ENCODE results near the gene SAE1.
"Not testable (repeated sequence)": the region's sequence is repeated elsewhere in the genome, so short reads cannot be mapped to it uniquely, and the experiment has no call there.

Gene SAE1

DNA sequence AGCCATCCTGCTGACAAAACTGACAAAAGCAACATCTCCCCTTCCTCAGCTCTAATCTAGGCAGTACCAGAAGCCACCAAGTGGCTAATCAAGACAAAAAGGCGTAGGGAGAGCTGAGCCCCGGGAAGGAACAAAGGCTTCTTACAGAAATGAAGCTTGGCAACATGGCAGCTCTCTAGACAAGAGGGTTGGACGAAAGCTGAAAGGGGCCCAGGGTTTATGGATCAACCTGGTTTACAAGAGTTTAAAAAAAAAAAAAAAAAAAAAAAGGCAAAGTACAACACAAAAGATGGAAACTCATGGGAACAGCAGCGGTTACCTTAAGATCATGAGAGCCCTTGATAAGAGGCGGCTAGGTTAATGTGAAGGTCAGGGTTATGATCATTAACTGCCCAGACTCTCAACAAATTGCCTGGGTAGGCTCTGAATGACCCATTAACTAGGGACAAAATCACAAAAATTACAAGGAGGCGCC lies 31.0 kb upstream of the SAE1 start:
- Mint-ChIP-seq H3K9me3 (no peaks in the 10 kb centered on the region), H3K27ac (peak overlapping the region; percentile 48 to 88), H3K27me3 (no peaks in the 10 kb centered on the region), H3K4me3 (no peak overlapping the region), H3K4me1 (peaks cover 78% of the 10 kb centered on the region)
- ATAC-seq (no peak), DNase-seq (no peak)

DNA sequence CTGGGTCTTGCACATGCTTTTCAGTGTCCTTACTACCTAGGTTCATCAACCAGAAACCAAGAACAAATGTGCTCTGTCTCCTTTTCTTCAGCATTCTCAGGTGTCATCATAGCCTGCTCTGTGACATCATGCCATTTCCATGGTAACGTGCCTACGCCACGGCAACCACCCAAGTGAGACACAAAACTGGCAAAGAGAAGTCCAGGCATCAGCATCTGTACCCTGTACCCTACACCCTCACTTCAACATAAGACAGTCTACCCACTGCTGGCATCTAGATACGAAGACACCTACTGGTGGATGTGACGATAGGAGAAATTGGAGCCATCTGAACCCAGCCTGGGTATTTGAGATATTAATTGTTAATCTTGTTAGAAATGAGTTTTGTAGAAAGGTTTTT lies 30.3 kb upstream of the SAE1 start:
- H3K27me3 Mint-ChIP-seq = no peaks in the 10 kb centered on the region
- H3K4me3 Mint-ChIP-seq = no peak overlapping the region
- peak; percentile 52 for ATAC-seq
- peaks cover 77% of the 10 kb centered on the region for H3K4me1 Mint-ChIP-seq
- no peaks in the 10 kb centered on the region for H3K9me3 Mint-ChIP-seq
- peak overlapping the region in 1 of 2 donors; percentile 93 for H3K27ac Mint-ChIP-seq
- DNase-seq = peak in 1 of 2 donors; percentile 45

DNA sequence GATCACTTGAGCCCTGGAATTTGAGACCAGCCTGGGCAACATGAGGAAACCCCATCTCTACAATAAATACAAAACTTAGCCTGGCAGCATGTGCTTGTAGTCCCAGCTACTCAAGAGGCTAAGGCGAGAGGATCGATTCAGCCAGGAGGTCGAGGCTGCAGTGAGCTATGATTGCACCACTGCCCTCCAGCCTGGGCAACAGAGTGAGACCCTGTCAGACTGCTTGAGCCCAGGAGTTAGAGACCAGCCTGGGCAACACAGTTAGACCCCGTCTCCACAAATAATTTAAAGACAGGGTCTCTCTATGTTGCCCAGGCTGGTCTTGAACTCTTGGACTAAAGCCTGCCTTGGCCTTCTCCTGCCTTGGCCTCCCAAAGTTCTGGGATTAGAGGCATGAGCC lies 29.5 kb upstream of the SAE1 start:
- not testable (repeated sequence) for ATAC-seq, H3K4me3 Mint-ChIP-seq
- H3K4me1 Mint-ChIP-seq = peaks cover 77% of the 10 kb centered on the region

DNA sequence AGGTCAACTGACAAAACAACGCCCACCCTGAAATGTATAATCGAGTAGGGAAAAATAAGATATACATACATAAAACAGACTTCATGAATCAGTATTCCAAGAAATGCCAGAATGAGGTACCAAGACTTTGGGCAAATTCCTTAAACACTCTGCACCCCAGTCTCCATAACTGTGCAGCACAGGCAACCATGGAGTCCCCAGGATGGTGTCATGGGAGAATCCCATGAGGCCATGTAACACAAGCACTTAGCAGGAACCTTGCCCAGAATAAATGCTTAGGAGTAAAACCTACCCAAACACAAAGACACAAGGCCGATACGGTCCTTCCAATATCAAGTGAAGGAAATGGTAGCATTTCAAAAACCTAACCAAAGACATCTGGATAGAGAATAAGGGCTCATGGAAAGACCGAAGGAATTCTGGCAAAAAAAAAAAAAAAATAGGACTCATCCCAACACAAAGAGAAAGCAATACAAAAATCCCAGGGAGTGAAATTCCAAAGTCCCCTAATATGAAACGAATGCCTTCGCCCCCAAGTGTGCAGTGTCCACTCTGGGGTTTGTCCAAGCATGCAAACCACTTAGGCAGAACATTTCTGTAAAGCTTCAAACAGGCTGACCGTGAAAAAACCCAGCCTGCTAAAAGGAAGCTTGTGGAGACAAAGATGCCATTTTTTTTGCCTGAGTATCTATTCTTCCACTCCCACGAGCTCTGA lies 28.1 kb upstream of the SAE1 start:
- Mint-ChIP-seq H3K4me3 (no peak overlapping the region), H3K9me3 (no peaks in the 10 kb centered on the region), H3K27me3 (no peaks in the 10 kb centered on the region), H3K4me1 (peaks cover 79% of the 10 kb centered on the region), H3K27ac (no peak overlapping the region)
- DNase-seq (no peak), ATAC-seq (no peak)

More for the DNA sequence above, 29.5 kb upstream of the SAE1 start:
- not testable (repeated sequence) for H3K9me3 Mint-ChIP-seq, DNase-seq, H3K27me3 Mint-ChIP-seq
- peak overlapping the region in 1 of 2 donors; percentile 42 for H3K27ac Mint-ChIP-seq

DNA sequence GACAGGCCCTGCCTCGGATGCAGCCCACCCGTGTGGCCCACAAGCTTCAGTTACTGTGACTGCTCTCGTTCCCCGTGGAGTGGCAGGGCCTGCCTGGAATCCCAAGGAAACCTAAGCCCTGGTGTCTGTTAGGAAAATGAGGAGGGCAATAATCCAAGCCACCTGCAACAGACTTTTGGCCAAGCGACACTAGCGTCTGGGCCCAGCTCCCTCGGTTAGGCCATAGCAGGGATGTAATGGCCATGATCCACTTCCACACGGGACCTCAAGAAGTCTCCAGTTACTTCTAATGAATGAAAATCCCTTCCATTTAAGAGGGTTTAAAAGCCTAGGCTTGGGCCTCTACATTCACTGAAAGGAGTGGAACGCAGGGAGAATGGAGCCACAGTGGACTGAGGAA lies 26.0 kb upstream of the SAE1 start:
- Mint-ChIP-seq H3K4me1 (peaks cover 80% of the 10 kb centered on the region), H3K4me3 (no peak overlapping the region), H3K27ac (peak overlapping the region in 1 of 2 donors; percentile 19), H3K9me3 (no peaks in the 10 kb centered on the region), H3K27me3 (no peaks in the 10 kb centered on the region)
- DNase-seq (no peak), ATAC-seq (no peak)

DNA sequence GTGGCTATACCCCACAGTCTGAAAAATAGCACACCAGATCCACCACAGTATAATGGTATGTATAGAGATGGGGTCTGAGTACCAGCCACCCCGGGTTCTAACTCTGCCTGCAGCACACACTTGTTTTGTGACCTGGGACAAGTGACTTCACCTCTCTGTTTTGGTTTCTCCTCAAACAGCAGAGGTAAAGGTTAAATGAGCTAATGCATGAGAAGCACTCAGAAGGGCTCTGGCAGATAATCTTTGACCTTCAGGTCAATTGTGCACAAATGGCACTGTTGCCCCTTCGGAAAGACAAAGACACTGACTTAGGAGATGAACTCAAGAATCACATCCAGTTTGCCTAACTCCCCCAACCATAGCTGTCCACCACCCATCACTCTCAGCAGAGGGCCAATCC lies 24.8 kb upstream of the SAE1 start:
- ATAC-seq (no peak), DNase-seq (no peak)
- H3K27me3 Mint-ChIP-seq = no peaks in the 10 kb centered on the region
- H3K27ac Mint-ChIP-seq = peak overlapping the region; percentile 16 to 59
- H3K9me3 Mint-ChIP-seq = no peaks in the 10 kb centered on the region
- H3K4me1 Mint-ChIP-seq = peaks cover 79% of the 10 kb centered on the region
- H3K4me3 Mint-ChIP-seq = peak overlapping the region; percentile 38 to 88

DNA sequence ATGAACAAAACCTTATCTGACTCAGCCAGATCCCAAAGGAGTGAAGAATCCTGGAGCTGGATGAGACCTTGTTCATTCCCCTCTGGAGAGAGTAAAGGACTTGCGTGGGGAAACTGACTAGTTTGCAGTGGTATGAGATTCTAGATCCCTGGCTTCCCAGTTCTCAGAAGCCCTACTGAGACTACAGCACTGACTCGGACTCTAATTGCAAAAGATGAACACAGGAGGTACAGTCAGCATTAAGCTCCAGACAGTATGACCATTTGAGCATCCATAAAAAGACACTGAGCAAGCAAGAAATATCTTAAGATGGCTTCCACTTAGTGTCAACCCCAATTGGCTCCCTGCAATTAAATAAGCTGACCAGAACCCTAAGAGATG lies 23.8 kb upstream of the SAE1 start:
- peak overlapping the region; percentile 48 to 85 for H3K27ac Mint-ChIP-seq

DNA sequence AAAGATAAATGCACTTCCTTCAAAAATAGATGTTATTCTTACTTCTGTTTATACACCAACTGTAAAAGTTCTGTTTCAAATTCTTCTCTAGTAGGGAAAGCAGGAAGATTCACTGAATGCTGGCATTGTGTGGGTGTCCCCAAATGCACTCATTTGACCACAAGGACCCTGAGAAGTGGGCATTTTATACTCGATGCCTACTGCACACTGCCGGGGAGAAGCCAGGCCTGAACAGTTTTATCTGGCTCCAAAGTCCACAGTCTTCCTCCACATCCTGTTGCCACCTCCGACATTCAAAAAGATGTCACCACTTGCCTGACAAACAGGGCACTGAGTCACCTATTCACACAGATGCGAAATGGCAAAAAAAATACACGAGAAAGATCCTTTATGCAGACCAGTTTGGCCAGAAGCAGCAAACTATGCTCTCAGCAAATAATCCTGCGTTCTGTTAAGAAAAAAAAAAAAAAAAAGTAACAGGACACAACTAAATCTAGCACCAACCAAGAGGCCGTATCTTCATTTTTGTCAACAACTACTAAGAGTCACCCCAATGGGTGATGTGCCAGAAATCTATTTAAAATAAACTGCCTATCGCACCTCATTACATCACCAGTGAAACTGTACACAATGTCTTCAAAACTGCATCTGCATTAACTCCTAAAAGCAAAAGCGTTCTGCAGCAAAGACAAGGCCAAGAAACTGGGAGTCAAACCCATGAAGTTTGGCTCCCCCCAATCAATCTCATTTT lies 23.3 kb upstream of the SAE1 start:
- Mint-ChIP-seq H3K27me3 (no peaks in the 10 kb centered on the region), H3K4me3 (peak overlapping the region; percentile 88 to 95), H3K27ac (peak overlapping the region; percentile 37 to 85), H3K4me1 (peaks cover 70% of the 10 kb centered on the region), H3K9me3 (no peaks in the 10 kb centered on the region)
- DNase-seq (peak; percentile 23 to 52), ATAC-seq (peak; percentile 53)

More for the DNA sequence above, 23.8 kb upstream of the SAE1 start:
- Mint-ChIP-seq H3K27me3 (no peaks in the 10 kb centered on the region), H3K9me3 (no peaks in the 10 kb centered on the region), H3K4me1 (peaks cover 76% of the 10 kb centered on the region), H3K4me3 (peak overlapping the region; percentile 88 to 95)
- DNase-seq = no peak
- no peak for ATAC-seq

DNA sequence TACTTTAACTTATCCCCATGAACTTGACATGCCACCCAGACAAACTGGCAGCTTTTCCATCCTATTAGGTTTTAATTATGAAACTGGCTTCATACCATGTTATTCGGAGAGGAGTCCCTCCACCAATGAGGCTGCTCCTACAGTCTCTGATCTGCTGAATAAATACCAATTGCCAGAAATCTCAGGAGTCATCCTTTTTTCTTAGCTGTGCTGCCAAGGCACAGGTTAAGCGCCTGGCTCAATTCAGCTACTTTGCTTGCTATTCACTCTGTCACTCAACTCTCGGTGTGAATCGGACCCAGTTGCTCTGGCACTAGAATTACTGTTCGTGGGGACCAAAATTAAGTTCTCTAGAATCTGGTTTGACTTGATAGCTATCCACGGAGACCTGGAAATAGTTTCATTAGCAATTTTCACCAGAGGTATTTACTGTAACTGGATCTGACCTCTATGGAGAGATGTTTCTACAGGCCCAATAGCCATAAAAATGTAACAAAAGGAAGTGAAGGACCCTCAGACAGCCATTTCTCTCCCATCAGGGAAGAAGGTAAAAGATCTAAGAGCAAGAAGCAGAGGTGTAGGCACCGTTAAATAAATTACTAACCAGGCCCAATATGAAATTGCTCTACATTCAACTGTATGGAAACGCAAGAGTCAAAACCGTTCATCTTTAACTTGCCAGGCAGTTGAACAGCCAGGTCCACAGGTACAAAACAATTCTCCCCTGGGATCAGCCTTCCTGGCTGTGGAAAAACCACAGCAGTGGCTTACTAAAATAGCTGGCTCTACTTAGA lies 22.5 kb upstream of the SAE1 start:
- Mint-ChIP-seq H3K4me1 (peaks cover 64% of the 10 kb centered on the region), H3K27ac (peak overlapping the region; percentile 85 to 89), H3K9me3 (no peaks in the 10 kb centered on the region), H3K4me3 (peak overlapping the region; percentile 88 to 95), H3K27me3 (no peaks in the 10 kb centered on the region)
- DNase-seq (no peak), ATAC-seq (no peak)

DNA sequence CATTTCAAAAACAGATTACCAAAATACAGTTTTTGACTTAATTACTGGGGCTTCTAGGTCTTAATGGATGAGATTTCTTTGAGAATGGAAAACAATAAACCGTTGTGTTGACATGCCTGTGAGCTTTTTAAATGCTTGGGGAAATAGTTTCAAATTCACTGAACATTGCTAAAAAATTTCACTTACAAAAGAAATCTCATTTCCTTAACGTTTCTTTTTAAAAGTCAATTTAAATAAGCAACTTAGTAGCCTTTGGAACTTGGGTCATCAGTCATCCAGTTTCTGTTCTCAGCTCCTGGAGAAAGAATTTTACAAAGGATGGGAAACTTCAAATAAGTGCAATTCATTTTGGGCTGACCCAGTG lies 21.5 kb upstream of the SAE1 start:
- Mint-ChIP-seq H3K4me3 (peak overlapping the region; percentile 88 to 95), H3K27ac (peak overlapping the region; percentile 99), H3K9me3 (no peaks in the 10 kb centered on the region), H3K27me3 (no peaks in the 10 kb centered on the region), H3K4me1 (peaks cover 71% of the 10 kb centered on the region)
- ATAC-seq = no peak
- no peak for DNase-seq

DNA sequence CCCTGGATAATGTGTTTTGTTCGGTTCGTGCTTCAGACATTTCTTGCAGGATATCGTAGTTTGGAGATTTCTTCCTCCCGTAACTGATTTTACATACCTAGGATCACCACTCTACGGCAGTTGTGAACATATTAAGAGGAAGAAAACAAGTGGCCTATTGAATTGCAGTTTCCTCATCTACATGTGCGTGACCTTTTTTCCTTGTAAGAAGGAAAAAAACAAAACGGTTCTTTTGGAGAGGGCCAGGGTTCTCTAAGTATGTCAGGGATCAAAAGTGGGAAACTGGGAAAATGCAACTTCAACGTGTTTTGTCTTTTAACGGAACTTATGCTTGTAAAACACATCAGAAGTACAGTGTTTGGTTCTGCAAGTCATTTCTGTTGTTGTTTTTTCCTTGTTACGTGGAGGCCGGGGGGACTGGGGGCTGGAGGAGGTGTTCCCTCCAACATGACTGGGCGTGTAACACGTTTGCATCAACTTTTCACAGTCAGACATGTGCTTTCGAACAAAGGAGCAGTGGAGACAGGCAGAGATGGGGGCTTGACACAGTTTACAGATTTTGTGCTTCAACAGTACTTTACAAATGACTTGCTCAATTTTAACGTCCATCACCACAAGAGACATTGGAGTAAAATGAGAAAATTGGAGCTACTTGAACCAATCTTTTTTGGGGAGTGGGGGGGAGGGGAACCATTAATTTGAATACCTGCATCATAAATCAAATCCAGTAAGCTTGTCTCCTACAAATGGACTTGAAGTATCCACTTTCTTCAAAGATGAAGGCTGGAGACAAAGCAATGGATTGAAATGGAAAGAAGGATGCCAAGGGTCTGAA lies 20.9 kb upstream of the SAE1 start:
- Mint-ChIP-seq H3K9me3 (no peaks in the 10 kb centered on the region), H3K4me1 (peaks cover 70% of the 10 kb centered on the region)

DNA sequence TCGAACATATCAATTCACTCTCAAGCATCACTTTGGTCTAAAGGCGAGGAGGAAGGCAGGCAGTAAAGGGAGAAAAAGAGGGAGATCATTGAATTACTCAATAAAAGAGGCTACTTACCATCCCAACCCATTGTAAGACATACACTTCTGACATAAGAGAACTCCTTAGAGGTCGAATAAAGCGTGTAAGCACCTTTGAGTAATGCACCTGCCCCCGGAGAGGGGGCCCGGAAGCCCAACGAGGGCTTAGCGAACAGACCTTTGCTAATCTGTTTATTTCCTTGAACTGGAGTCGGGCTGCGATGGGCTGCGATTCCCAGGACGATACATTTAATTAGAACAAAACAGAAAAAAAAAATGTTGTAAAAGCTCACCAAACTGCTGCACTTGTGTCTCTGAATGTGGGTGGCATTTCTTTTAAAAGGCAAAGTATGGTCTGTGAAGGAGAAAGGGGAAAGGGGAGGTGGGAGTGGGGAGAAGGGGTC lies 20.1 kb upstream of the SAE1 start:
- ATAC-seq (no peak), DNase-seq (peak; percentile 36 to 63)
- Mint-ChIP-seq H3K4me1 (peaks cover 63% of the 10 kb centered on the region), H3K27me3 (no peaks in the 10 kb centered on the region), H3K27ac (peak overlapping the region; percentile 99), H3K4me3 (peak overlapping the region; percentile 88 to 95), H3K9me3 (no peaks in the 10 kb centered on the region)

More for the DNA sequence above, 20.9 kb upstream of the SAE1 start:
- H3K4me3 Mint-ChIP-seq = peak overlapping the region; percentile 88 to 95
- H3K27ac Mint-ChIP-seq = peak overlapping the region; percentile 99
- ATAC-seq (peak; percentile 8), DNase-seq (peak; percentile 57 to 83)
- H3K27me3 Mint-ChIP-seq = no peaks in the 10 kb centered on the region

DNA sequence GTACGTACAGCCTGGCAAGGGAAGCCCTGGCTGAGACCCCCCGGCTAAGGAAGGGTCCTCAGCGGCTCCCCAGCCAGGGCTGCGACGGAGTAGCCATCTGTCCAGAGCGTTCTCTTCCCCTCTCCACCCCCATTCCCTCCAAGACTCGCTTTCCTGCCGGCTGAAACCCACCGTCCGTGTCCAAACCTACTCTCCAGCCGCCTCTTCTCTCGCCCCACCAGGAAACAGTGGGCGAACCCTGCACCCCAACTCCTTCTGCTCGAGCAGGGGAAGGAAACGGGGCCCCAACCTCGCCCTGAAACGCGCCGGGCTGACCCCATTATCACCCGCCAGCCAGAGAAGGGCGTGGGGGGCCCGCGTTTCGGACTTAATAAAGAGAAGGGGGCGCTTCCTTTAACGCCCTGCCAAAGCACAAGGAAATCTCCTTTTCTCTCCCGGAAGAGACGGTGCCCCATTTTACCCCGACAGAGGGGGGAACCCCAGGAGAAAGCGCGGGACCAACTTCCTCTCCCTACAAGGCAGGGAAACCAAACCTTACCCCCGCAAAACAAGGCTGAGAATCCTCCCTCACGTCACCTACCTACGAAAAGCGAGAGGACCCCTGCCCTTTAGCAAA lies 19.5 kb upstream of the SAE1 start:
- no peaks in the 10 kb centered on the region for H3K27me3 Mint-ChIP-seq
- peak overlapping the region; percentile 88 to 95 for H3K4me3 Mint-ChIP-seq
- DNase-seq = peak; percentile 50 to 75
- no peak for ATAC-seq
- H3K4me1 Mint-ChIP-seq = peaks cover 58% of the 10 kb centered on the region
- peak overlapping the region; percentile 99 for H3K27ac Mint-ChIP-seq
- no peaks in the 10 kb centered on the region for H3K9me3 Mint-ChIP-seq

DNA sequence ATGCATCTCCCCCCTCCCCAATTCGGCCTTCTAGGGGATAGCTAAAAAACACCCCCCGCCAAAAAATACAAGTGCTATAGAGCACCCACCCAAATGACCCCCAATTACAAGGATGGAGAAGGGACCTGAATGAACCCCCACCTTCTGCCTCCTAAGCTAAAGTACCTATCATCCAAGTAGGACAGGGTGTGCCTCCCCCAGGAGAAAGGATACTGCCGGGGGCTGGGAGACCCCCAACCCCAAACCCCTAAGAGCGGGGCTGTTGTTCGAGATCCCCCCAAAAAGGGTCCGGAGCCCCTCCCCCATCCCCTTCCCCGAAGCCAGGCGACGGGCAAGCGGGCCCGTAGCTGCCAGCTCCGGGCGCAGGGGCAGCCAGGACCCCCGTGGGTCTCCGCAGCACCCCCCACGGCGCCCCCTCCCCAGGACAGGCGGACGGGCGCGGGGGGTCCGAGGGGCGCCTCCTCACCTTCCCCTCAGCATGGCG lies 18.9 kb upstream of the SAE1 start:
- Mint-ChIP-seq H3K9me3 (no peaks in the 10 kb centered on the region), H3K4me1 (peaks cover 52% of the 10 kb centered on the region), H3K27ac (peak overlapping the region; percentile 99), H3K4me3 (peak overlapping the region; percentile 88 to 95), H3K27me3 (no peaks in the 10 kb centered on the region)
- DNase-seq = no peak
- ATAC-seq = no peak
